AG09309 (cell line): ENCODE data around the gene PLXNA4.
A peak's percentile ranks its signal among the peaks of the same experiment; 100 is the strongest.

Source experiments
- DNase-seq: peaks from one replicate; pipeline ENCODE4 v3.0.0-alpha.2; 2010; ENCODE audit warnings: low read depth
- H3K4me3 ChIP-seq: 2 replicates; pipeline ENCODE4 v1.5.1; 2011; ENCODE audit warnings: mild to moderate bottlenecking, low read depth, low read length, moderate library complexity; ENCODE audit not compliant: control insufficient read depth
- CTCF ChIP-seq: IDR thresholded peaks from 2 replicates; pipeline ENCODE4 v1.5.1; 2011; ENCODE audit warnings: mild to moderate bottlenecking, low read depth, low read length, inconsistent platforms; ENCODE audit not compliant: insufficient read depth, control insufficient read depth; ENCODE audit errors: missing control alignments

The PLXNA4 gene

GRCh38 chr7:132504071-132504470 lies 72.2 kb downstream of the PLXNA4 start:
- TF ChIP-seq CTCF, result no peak
- no peak for DNase-seq
- no peak overlapping the region for H3K4me3 ChIP-seq

GRCh38 chr7:132503415-132503814 lies 72.9 kb downstream of the PLXNA4 start:
- H3K4me3 ChIP-seq, result no peak overlapping the region
- no peak for TF ChIP-seq CTCF
- no peak for DNase-seq

GRCh38 chr7:132501956-132502355 lies 74.3 kb downstream of the PLXNA4 start:
- no peak overlapping the region for H3K4me3 ChIP-seq
- TF ChIP-seq CTCF, result no peak
- DNase-seq, result no peak

- DNase-seq, result peak; percentile 27
- TF ChIP-seq CTCF, result peak; percentile 47
- H3K4me3 ChIP-seq, result no peak overlapping the region
Observed at GRCh38 chr7:132500727-132501440, 75.4 kb downstream of the PLXNA4 start.

GRCh38 chr7:132499487-132499886 lies 76.8 kb downstream of the PLXNA4 start:
- no peak for DNase-seq
- TF ChIP-seq CTCF, result no peak
- H3K4me3 ChIP-seq, result no peak overlapping the region

GRCh38 chr7:132499065-132499464 lies 77.2 kb downstream of the PLXNA4 start:
- no peak for TF ChIP-seq CTCF
- no peak overlapping the region for H3K4me3 ChIP-seq
- no peak for DNase-seq
